Gastrocnemius medialis (tissue), 4 donors: Measurements from ENCODE around the gene KLF11. TPM values are rescaled to one million over a fixed set of nuclear protein-coding genes. Genes with fewer than 3 reads are reported as not detected.
A peak's percentile ranks its signal among the peaks of the same experiment; 100 is the strongest.

ENCODE experiments used
- ATAC-seq, 2 donors: fragments of 150-250 bp; one replicate each; pipeline ENCODE4 v1.9.1; 2016
- DNase-seq, 2 donors: peaks; one replicate each; pipeline ENCODE4 v3.0.0-alpha.2; 2019
- H3K27ac ChIP-seq, 4 donors: fragments of 200-600 bp; sonication (generic); 1 replicate in 1 of 4; 2 replicates in 3 of 4; pipeline ENCODE4 v1.5.1; 2016 to 2018; ENCODE audit warnings: mild to moderate bottlenecking in 2 of 4, moderate library complexity in 1 of 4
- H3K27me3 ChIP-seq, 3 donors: fragments of 200-600 bp; sonication (generic) in 2 of 3; 1 replicate in 1 of 3; 2 replicates in 2 of 3; pipeline versions ENCODE4 v1.5.1 to v1.6.0; 2016 to 2019; ENCODE audit warnings: mild to moderate bottlenecking in 1 of 3, moderate library complexity in 1 of 3
- H3K36me3 ChIP-seq, 2 donors: fragments of 200-600 bp; sonication (generic) in 1 of 2; one replicate each; pipeline ENCODE4 v1.5.1; 2017 to 2018
- H3K4me1 ChIP-seq, 2 donors: fragments of 200-600 bp; sonication (generic) in 1 of 2; one replicate each; pipeline ENCODE4 v1.5.1; 2016 to 2017; ENCODE audit warnings: mild to moderate bottlenecking in 2 of 2
- H3K4me3 ChIP-seq, 4 donors: fragments of 200-600 bp; sonication (generic) in 3 of 4; 1 replicate in 1 of 4; 2 replicates in 3 of 4; pipeline ENCODE4 v1.5.1; 2016 to 2019; ENCODE audit warnings: mild to moderate bottlenecking in 2 of 4
- H3K9me3 ChIP-seq, 3 donors: fragments of 200-600 bp; sonication (generic) in 2 of 3; 1 replicate in 1 of 3; 2 replicates in 2 of 3; pipeline ENCODE4 v1.5.1; 2016 to 2019
- POLR2A ChIP-seq, 2 donors: fragments of 450-650 bp; IDR thresholded peaks; one replicate each; pipeline ENCODE4 v1.6.1; 2017; ENCODE audit warnings: antibody characterized with exemption in 2 of 2, mild to moderate bottlenecking in 2 of 2, moderate library complexity in 2 of 2
- in situ Hi-C, 4 donors: fragments of 200-750 bp; cut with MboI; loops; one replicate each; pipeline versions ENCODE4 v1.15.0 to v1.8.0; 2017; ENCODE audit warnings: low sequenced_read_pairs in 4 of 4
- intact Hi-C: fragments of 100-400 bp; cut with DNase I; formaldehyde crosslinking; loops from one replicate; pipeline ENCODE4 v1.15.1; 2023; ENCODE audit warnings: low total_unique reads
- total RNA-seq, 4 donors: library from RNA; depleted of rRNA; stranded (reverse); fragments of >200 nt; gene quantifications; one replicate each; pipeline versions ENCODE4 v1.1.0 to v1.2.3, GENCODE V29; 2016
- TF ChIP-seq, protein P1 (sequence below), 5 experiments: fragments of 450-650 bp in 3 of 5; fragments of 200-600 bp in 2 of 5; sonication (generic) in 2 of 5; IDR thresholded peaks in 4 of 5; conservative IDR thresholded peaks in 1 of 5; 1 replicate in 4 of 5; 2 replicates in 1 of 5; pipeline ENCODE4 v1.5.1; 2016 to 2019; ENCODE audit warnings: antibody characterized with exemption in 5 of 5, mild to moderate bottlenecking in 3 of 5, moderate library complexity in 3 of 5

The KLF11 gene
- total RNA-seq, 4 donors from 2014 or later: 7.6 to 18.3 (median 12.9) TPM

DNA sequence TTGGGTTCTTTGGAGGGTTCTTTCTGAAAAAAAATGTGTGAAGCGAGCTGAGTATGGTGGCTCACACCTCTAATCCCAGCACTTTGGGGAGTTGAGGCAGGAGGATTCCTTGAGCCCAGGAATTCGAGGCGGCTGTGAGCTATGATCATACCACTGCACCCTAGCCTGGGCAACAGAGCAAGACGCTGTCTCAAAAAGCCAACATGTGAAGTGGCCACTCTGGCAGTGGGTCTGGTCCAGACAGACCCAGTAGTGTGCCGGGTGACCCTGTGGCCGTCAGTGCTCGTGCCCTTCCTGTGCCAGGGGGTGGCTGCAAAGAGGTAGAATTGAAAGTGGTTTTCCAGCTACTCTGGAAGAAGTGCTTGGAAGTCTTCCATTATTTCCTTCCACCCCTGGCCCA, 11.6 kb downstream of the KLF11 start:
- in situ Hi-C loops: loop anchor here in 1 of 4 donors (25.0 kb wide), 1 partner anchor 218 kb away; the partner anchor contains the start of gene TAF1B
- no peak overlapping the region for H3K27ac ChIP-seq
- no peak overlapping the region for H3K4me3 ChIP-seq
- no peaks in the 10 kb centered on the region for H3K27me3 ChIP-seq
- H3K9me3 ChIP-seq: no peaks in the 10 kb centered on the region
- intact Hi-C loops: no loop called here
- peaks cover 0 to 28% of the 10 kb centered on the region in 2 donors for H3K36me3 ChIP-seq
- peaks cover 23 to 29% of the 10 kb centered on the region in 2 donors for H3K4me1 ChIP-seq
- DNase-seq (no peak), ATAC-seq (no peak)
- no peak for TF ChIP-seq POLR2A (IDR thresholded peaks at IDR 0.05)
- TF ChIP-seq, protein P1, sequence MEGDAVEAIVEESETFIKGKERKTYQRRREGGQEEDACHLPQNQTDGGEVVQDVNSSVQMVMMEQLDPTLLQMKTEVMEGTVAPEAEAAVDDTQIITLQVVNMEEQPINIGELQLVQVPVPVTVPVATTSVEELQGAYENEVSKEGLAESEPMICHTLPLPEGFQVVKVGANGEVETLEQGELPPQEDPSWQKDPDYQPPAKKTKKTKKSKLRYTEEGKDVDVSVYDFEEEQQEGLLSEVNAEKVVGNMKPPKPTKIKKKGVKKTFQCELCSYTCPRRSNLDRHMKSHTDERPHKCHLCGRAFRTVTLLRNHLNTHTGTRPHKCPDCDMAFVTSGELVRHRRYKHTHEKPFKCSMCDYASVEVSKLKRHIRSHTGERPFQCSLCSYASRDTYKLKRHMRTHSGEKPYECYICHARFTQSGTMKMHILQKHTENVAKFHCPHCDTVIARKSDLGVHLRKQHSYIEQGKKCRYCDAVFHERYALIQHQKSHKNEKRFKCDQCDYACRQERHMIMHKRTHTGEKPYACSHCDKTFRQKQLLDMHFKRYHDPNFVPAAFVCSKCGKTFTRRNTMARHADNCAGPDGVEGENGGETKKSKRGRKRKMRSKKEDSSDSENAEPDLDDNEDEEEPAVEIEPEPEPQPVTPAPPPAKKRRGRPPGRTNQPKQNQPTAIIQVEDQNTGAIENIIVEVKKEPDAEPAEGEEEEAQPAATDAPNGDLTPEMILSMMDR (IDR thresholded peaks at IDR 0.05 in 4 of 5, conservative IDR thresholded peaks at IDR 0.05 in 1 of 5): no peak

- TF ChIP-seq POLR2A (IDR thresholded peaks at IDR 0.05): no peak
- TF ChIP-seq, protein P1 (IDR thresholded peaks at IDR 0.05 in 4 of 5, conservative IDR thresholded peaks at IDR 0.05 in 1 of 5): no peak
- Histone ChIP-seq H3K27ac (no peak overlapping the region), H3K27me3 (no peaks in the 10 kb centered on the region), H3K4me3 (no peak overlapping the region), H3K4me1 (peaks cover 23 to 35% of the 10 kb centered on the region in 2 donors), H3K9me3 (no peaks in the 10 kb centered on the region), H3K36me3 (peaks cover 0 to 28% of the 10 kb centered on the region in 2 donors)
- intact Hi-C loops (no loop called here), in situ Hi-C loops (loop anchor here in 1 of 4 donors (25.0 kb wide), 1 partner anchor 219 kb away; the partner anchor contains the start of gene TAF1B)
- DNase-seq (no peak), ATAC-seq (no peak)
Measured at GRCh38 chr2:10056439-10056838, 13.1 kb downstream of the KLF11 start.

DNA sequence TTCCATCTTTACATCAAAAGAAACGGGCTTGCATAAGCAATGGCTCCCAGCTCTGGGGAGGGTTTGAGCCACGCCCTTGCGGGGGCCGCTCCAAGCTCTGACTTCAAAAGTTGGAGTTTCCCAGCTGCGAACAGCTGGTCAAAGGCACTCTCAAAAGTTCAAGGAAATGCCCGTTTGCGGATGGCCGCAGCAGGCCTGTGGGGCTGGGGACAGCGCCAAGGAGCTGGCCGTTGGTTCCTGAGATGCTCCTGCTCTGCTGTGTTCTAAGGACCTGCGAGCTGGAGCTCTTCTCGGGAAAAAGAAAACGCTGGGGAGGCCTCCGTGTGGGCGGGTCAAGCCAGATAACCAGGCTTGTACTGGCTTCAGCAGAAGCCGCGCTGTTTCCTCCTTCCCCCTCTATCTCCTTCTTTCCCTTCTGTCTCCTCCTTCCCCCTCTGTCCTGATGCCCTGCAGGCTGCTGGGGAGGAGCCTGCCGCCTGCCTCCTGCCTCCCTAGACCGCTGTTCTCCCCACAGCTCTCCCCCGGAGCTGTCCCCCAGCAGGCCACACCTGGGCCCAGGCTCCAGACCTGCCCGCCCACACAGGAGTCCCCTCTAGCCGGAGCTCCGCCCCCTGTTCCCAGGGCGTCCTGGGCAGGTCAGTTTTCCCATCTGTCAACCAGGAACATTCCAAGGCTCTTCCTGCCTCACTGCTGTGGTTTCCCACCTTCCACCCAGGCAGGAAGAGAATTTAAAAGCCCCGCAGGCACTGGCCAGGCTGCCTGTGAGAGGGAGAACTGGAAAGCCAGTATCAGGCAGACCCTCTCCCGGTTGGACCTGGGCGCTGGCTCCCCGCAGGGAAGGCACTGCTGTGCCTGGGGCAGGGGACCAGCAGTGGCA, 14.1 kb downstream of the KLF11 start:
- in situ Hi-C loops: loop anchor here in 1 of 4 donors (25.0 kb wide), 1 partner anchor 220 kb away; the partner anchor contains the start of gene TAF1B
- H3K9me3 ChIP-seq: no peaks in the 10 kb centered on the region
- peaks cover 23 to 35% of the 10 kb centered on the region in 2 donors for H3K4me1 ChIP-seq
- ATAC-seq: peak; percentile 14 to 19
- intact Hi-C loops: no loop called here
- TF ChIP-seq POLR2A (IDR thresholded peaks at IDR 0.05): no peak
- TF ChIP-seq, protein P1 (IDR thresholded peaks at IDR 0.05 in 4 of 5, conservative IDR thresholded peaks at IDR 0.05 in 1 of 5): no peak
- H3K27me3 ChIP-seq: no peaks in the 10 kb centered on the region
- DNase-seq: no peak
- H3K4me3 ChIP-seq: peak overlapping the region in 1 of 4 donors; percentile 21
- peaks cover 0 to 17% of the 10 kb centered on the region in 2 donors for H3K36me3 ChIP-seq
- H3K27ac ChIP-seq: peak overlapping the region in 1 of 4 donors; percentile 52

DNA sequence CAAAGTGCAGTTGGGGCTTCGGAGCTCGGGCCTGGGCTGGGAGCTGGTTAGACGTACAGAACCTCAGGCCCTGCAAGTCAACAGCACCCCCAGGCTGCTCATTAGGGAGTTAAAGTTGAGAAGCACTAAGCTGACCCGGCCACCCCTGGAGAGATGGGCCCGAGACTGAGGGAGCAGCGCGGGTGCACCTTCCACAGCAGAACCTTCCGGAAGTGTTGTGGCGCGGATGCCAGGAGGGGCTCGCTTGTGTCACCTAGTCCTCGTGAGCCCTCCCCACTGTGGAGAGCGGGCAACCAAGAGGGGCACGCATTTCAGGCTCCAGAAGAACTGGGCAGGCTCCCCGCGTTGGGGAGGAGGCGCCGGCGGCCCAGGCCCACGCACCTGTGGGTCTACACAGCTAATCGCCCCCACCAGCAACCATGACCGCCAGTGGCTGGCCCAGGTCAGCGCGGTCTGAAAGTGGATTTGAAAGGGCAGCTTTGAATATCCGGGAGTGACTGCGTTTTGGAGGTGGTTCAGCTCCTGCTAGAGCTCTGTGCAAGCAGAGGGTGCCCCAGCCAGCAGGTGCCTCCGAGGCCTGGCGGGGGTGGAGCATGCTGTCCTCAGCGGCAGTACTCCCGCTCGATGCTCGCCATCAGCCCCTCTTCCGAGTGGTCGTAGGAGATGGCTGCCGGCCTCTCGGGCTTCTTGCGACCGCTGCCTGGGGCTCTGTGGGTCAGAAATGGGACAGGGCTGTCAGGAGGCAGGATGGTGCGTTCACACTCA, 15.1 kb downstream of the KLF11 start:
- in situ Hi-C loops (loop anchor here in 1 of 4 donors (25.0 kb wide), 1 partner anchor 221 kb away; the partner anchor contains the start of gene TAF1B), intact Hi-C loops (no loop called here)
- Histone ChIP-seq H3K9me3 (no peaks in the 10 kb centered on the region), H3K4me3 (no peak overlapping the region), H3K27ac (no peak overlapping the region), H3K36me3 (peaks cover 0 to 9% of the 10 kb centered on the region in 2 donors), H3K4me1 (peaks cover 16 to 26% of the 10 kb centered on the region in 2 donors), H3K27me3 (no peaks in the 10 kb centered on the region)
- DNase-seq (no peak), ATAC-seq (no peak)
- TF ChIP-seq, protein P1 (IDR thresholded peaks at IDR 0.05 in 4 of 5, conservative IDR thresholded peaks at IDR 0.05 in 1 of 5): no peak
- no peak for TF ChIP-seq POLR2A (IDR thresholded peaks at IDR 0.05)
